Left lung (tissue), 10 donors: ENCODE measurements around the gene PRKAR2A. TPM values are rescaled to one million over a fixed set of nuclear protein-coding genes. Genes with fewer than 3 reads are reported as not detected.
"Not testable (repeated sequence)": the region's sequence is repeated elsewhere in the genome, so short reads cannot be mapped to it uniquely, and the experiment has no call there.

Experiments used
- ATAC-seq: fragments of 200-7000 bp; cut with Tn5 transposase; one replicate; pipeline ENCODE4 v1.9.1; 2020; ENCODE audit warnings: moderate library complexity
- DNase-seq, 4 donors: peaks; one replicate each; pipeline ENCODE4 v3.0.0-alpha.2; 2013 to 2020
- H3K27ac ChIP-seq, 2 donors: fragments of 200-600 bp; sonication (generic) in 1 of 2; one replicate each; pipeline versions ENCODE4 v1.5.0 to v1.8.0; 2020 to 2021
- H3K27me3 ChIP-seq, 2 donors: fragments of 200-600 bp; sonication (generic) in 1 of 2; one replicate each; pipeline versions ENCODE4 v1.5.0 to v1.8.0; 2020 to 2021
- H3K36me3 ChIP-seq, 2 donors: fragments of 200-600 bp; sonication (generic) in 1 of 2; one replicate each; pipeline versions ENCODE4 v1.5.0 to v1.8.0; 2020 to 2021
- H3K4me1 ChIP-seq, 2 donors: fragments of 200-600 bp; one replicate each; pipeline ENCODE4 v1.8.0; 2021
- H3K4me3 ChIP-seq, 2 donors: fragments of 200-600 bp; sonication (generic) in 1 of 2; one replicate each; pipeline versions ENCODE4 v1.5.0 to v1.8.0; 2020 to 2021; ENCODE audit warnings: mild to moderate bottlenecking in 1 of 2
- H3K9me3 ChIP-seq, 2 donors: fragments of 200-600 bp; sonication (generic) in 1 of 2; one replicate each; pipeline versions ENCODE4 v1.5.0 to v1.8.0; 2020 to 2021
- CTCF ChIP-seq, 2 donors: fragments of 200-600 bp; sonication (generic) in 1 of 2; IDR thresholded peaks; one replicate each; pipeline versions ENCODE4 v1.5.0 to v1.8.0; 2021; ENCODE audit warnings: antibody characterized with exemption in 2 of 2
- intact Hi-C, 2 donors: fragments of 100-400 bp; cut with DNase I; formaldehyde crosslinking; loops; one replicate each; pipeline versions ENCODE4 v1.11.2 to v1.14.2; 2022
- polyA plus RNA-seq, 6 donors: library from polyadenylated mRNA; unstranded; fragments of 120-200 nt; gene quantifications; one replicate each; pipeline ENCODE4 v1.2.1, GENCODE V29; 2013; ENCODE audit not compliant: insufficient read length in 6 of 6
- total RNA-seq, 2 donors: library from RNA; stranded (reverse); fragmentation: NEBNext Ultra II Directional; extraction: Animal tissue kit (Norgen Biotek cat#: 25700); gene quantifications; one replicate each; pipeline ENCODE4 v1.2.1, GENCODE V29; 2021
- donor health status: DM: no; HTN: yes; CAD: no.
- donor health status: DM: no; HTN: no; CAD: no.

The PRKAR2A gene
- total and polyA plus RNA-seq, 8 donors = 29.4 to 58.1 (median 34.6) TPM

DNA sequence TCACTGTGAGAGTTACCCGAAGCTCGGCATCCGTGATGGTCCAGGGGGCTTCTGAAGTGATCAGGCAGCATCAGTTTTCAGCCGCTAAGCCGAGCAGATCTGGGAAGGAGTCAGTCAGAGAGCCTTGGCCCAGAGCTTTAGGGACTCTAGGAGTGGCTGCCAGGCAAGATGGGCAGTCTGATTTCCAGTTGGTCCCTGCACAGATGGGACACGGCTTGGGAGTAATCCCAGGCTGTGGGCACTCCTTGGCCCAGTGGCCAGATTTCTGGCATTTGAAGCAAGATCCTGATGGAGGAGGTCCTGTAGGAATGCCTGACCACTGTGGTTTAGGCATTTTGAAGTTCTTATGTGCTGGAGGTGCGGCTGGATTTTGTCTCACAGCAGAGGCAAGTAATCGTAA lies 120.2 kb downstream of the PRKAR2A start:
- Histone ChIP-seq H3K4me3 (no peak overlapping the region), H3K9me3 (no peaks in the 10 kb centered on the region), H3K27ac (no peak overlapping the region), H3K36me3 (no peaks in the 10 kb centered on the region), H3K4me1 (no peaks in the 10 kb centered on the region), H3K27me3 (no peaks in the 10 kb centered on the region)
- no peak for TF ChIP-seq CTCF (IDR thresholded peaks at IDR 0.05)
- intact Hi-C loops = no loop called here
- DNase-seq = no peak
- ATAC-seq = no peak

- H3K9me3 ChIP-seq, DNase-seq, H3K4me3 ChIP-seq, intact Hi-C loops, H3K4me1 ChIP-seq, ATAC-seq, H3K27ac ChIP-seq, H3K27me3 ChIP-seq, H3K36me3 ChIP-seq: not testable (repeated sequence)
Measured at GRCh38 chr3:48725185-48725855, 122.4 kb downstream of the PRKAR2A start.

DNA sequence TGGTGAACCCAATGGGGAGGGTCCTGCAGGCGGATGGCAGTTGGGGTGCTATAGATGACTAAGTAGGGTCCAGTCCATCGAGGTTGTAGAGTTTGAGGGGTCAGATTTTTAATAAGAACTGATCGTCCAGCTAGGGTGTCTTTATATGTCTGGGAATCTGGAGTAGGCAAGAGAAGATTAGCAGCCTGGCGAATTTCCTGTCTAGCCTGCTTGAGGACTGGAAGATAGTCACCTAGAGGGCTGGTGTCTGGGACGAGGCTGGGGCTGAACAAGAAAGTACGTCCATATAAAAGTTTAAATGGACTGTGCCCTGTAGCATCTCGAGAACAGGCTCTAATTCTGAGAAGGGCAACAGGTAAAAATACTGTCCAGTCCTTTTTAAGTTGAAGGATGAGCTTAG lies 123.9 kb downstream of the PRKAR2A start:
- Histone ChIP-seq H3K4me3 (no peak overlapping the region), H3K27ac (no peak overlapping the region), H3K36me3 (no peaks in the 10 kb centered on the region), H3K27me3 (no peaks in the 10 kb centered on the region), H3K4me1 (no peaks in the 10 kb centered on the region), H3K9me3 (no peaks in the 10 kb centered on the region)
- DNase-seq (no peak), ATAC-seq (no peak)
- intact Hi-C loops = no loop called here
- no peak for TF ChIP-seq CTCF (IDR thresholded peaks at IDR 0.05)

- H3K9me3 ChIP-seq, H3K27me3 ChIP-seq, H3K4me1 ChIP-seq, H3K4me3 ChIP-seq, DNase-seq, H3K27ac ChIP-seq, intact Hi-C loops, H3K36me3 ChIP-seq, ATAC-seq: not testable (repeated sequence)
Measured at GRCh38 chr3:48723293-48723692, 124.4 kb downstream of the PRKAR2A start.

DNA sequence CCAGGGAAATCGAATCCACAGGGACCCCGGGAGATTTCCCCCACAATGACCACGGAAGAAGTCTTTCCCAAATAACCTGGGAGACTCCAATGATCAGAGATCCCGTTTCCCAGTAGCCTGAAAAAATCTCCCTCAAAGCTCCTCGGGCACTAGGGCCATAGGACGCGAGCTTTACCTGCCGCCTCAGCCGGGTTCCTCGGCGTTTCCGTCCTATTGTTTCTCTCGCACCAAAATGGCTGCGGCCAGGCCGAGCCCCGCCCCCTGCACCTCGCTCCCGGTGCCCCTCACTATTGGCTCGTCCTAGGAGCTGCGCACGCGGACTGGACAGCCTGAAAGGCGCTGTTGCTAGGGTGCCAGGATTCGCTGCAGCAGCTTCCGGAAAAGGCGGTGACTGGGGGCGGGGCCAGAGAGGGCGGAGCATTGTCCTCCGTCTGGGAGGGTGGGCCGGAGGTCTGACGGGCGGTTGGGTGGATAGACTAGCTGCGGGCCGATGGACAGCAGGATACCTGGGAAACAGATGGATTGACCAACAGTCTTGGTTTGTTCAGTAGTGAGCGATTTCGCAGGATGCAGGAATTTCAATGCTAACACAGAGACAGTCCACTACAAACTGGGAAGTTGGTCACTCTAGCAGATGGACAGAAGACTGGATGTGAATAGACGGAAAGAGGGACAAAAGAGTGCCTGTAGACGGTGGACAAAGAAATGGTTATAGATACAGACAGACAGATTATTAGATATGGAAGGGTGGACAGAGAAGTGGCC lies 130.5 kb downstream of the PRKAR2A start, which contains the start of gene IP6K2:
Gene IP6K2 (minus strand): TSS at position 240 of the 765 bp plus-strand sequence. CDS start 21,930 bp downstream, outside the sequence.
- Histone ChIP-seq H3K4me3 (peak within 1 kb of the TSS; percentile 65 to 78), H3K9me3 (no peaks in the 10 kb centered on the region), H3K36me3 (peaks cover 0 to 26% of the 10 kb centered on the region in 2 donors), H3K4me1 (peaks cover 10 to 46% of the 10 kb centered on the region in 2 donors), H3K27ac (peak within 1 kb of the TSS; percentile 77 to 84), H3K27me3 (no peaks in the 10 kb centered on the region)
- intact Hi-C loops = no loop called here
- peak; percentile 99 for ATAC-seq
- DNase-seq = peak; percentile 94 to 99 (median 99)
- TF ChIP-seq CTCF (IDR thresholded peaks at IDR 0.05) = no peak

GRCh38 chr3:48716508-48716981 lies 131.1 kb downstream of the PRKAR2A start:
- H3K9me3 ChIP-seq = no peaks in the 10 kb centered on the region
- intact Hi-C loops = no loop called here
- H3K36me3 ChIP-seq = peaks cover 0 to 27% of the 10 kb centered on the region in 2 donors
- DNase-seq = peak in 3 of 4 donors; percentile 35 to 46 (median 39)
- H3K4me3 ChIP-seq = peak overlapping the region; percentile 65 to 78
- no peaks in the 10 kb centered on the region for H3K27me3 ChIP-seq
- peaks cover 10 to 52% of the 10 kb centered on the region in 2 donors for H3K4me1 ChIP-seq
- peak; percentile 22 for ATAC-seq
- H3K27ac ChIP-seq = peak overlapping the region; percentile 77 to 84
- TF ChIP-seq CTCF (IDR thresholded peaks at IDR 0.05) = no peak
